Measurements from ENCODE around the gene TBL1XR1.
"Not testable (repeated sequence)": the region's sequence is repeated elsewhere in the genome, so short reads cannot be mapped to it uniquely, and the experiment has no call there.

The TBL1XR1 gene

GRCh38 chr3:177056927-177057326 lies 140.4 kb downstream of the TBL1XR1 start:
- DNase-seq, result no peak

- no peak for DNase-seq
Measured at GRCh38 chr3:177055605-177056571, 141.4 kb downstream of the TBL1XR1 start.

GRCh38 chr3:177053107-177053506 lies 144.2 kb downstream of the TBL1XR1 start:
- no peak for DNase-seq

- DNase-seq, result no peak
Measured at GRCh38 chr3:177051411-177051810, 145.9 kb downstream of the TBL1XR1 start.

- DNase-seq, result no peak
Measured at GRCh38 chr3:177050501-177051237, 146.6 kb downstream of the TBL1XR1 start.

- no peak for DNase-seq
Measured at GRCh38 chr3:177045767-177046166, 151.5 kb downstream of the TBL1XR1 start.

- DNase-seq, result no peak
Measured at GRCh38 chr3:177045222-177045621, 152.1 kb downstream of the TBL1XR1 start.

GRCh38 chr3:177041730-177042551 lies 155.3 kb downstream of the TBL1XR1 start:
- DNase-seq, result no peak

- no peak for DNase-seq
Measured at GRCh38 chr3:177041021-177041729, 156.1 kb downstream of the TBL1XR1 start.

- no peak for DNase-seq
Measured at GRCh38 chr3:177039490-177040274, 157.6 kb downstream of the TBL1XR1 start.

GRCh38 chr3:177037241-177037640 lies 160.0 kb downstream of the TBL1XR1 start:
- no peak for DNase-seq

- DNase-seq, result no peak
Measured at GRCh38 chr3:177035676-177036075, 161.6 kb downstream of the TBL1XR1 start.

GRCh38 chr3:177034832-177035475 lies 162.3 kb downstream of the TBL1XR1 start:
- no peak for DNase-seq

GRCh38 chr3:177026505-177027277 lies 170.6 kb downstream of the TBL1XR1 start:
- DNase-seq, result no peak

GRCh38 chr3:177015881-177016280 lies 181.4 kb downstream of the TBL1XR1 start:
- DNase-seq, result no peak

GRCh38 chr3:177013681-177014280 lies 183.5 kb downstream of the TBL1XR1 start:
- DNase-seq, result no peak

GRCh38 chr3:177005718-177006405 lies 191.4 kb downstream of the TBL1XR1 start:
- no peak for DNase-seq

GRCh38 chr3:177000159-177000558 lies 197.1 kb downstream of the TBL1XR1 start:
- not testable (repeated sequence) for DNase-seq

- DNase-seq, result no peak
Measured at GRCh38 chr3:176995946-176996345, 201.3 kb downstream of the TBL1XR1 start.

Measured in cortex of kidney (tissue), 1 donor.